WTC11 (cell line): ENCODE measurements around the gene FASTK. TPM values are rescaled to one million over a fixed set of nuclear protein-coding genes. Genes with fewer than 3 reads are reported as not detected.

Experiments
- ATAC-seq: fragments of 200-7000 bp; cut with Tn5 transposase; 2 replicates; pipeline ENCODE4 v1.10.0; 2021; ENCODE audit warnings: mild to moderate bottlenecking, moderate library complexity
- CTCF ChIA-PET: fragments of 300-600 bp; sonication (Branson Sonifier 250); formaldehyde crosslinking; loops from one replicate; lab custom pipeline; 2021; ENCODE audit warnings: antibody characterized with exemption; lab: Charles Lee
- POLR2A ChIA-PET: fragments of 350-600 bp; sonication (Branson Sonifier 250); formaldehyde crosslinking; loops from one replicate; lab custom pipeline; 2021; ENCODE audit warnings: antibody characterized with exemption; lab: Charles Lee
- DNase-seq: peaks from one replicate; pipeline ENCODE4 v3.0.0; 2021; ENCODE audit warnings: low spot score
- H3K27ac Mint-ChIP-seq: 2 replicates; pipeline ENCODE4 v1.8.0; 2021; ENCODE audit warnings: mixed read lengths
- H3K27me3 Mint-ChIP-seq: 2 replicates; pipeline ENCODE4 v1.8.0; 2021; ENCODE audit warnings: low read depth, mild to moderate bottlenecking, moderate library complexity, mixed read lengths
- H3K36me3 Mint-ChIP-seq: 2 replicates; pipeline ENCODE4 v1.8.0; 2021; ENCODE audit warnings: mixed read lengths
- H3K4me1 Mint-ChIP-seq: 2 replicates; pipeline ENCODE4 v1.8.0; 2022; ENCODE audit warnings: mixed read lengths
- H3K4me3 Mint-ChIP-seq: 2 replicates; pipeline ENCODE4 v1.8.0; 2021; ENCODE audit warnings: mild to moderate bottlenecking, moderate library complexity, mixed read lengths
- H3K9me3 Mint-ChIP-seq: 2 replicates; pipeline ENCODE4 v1.8.0; 2021; ENCODE audit warnings: mixed read lengths
- ELF4 ChIP-seq: sonication (generic); formaldehyde crosslinking; IDR thresholded peaks from 2 replicates; pipeline ENCODE4 v1.8.1; 2022; ENCODE audit warnings: low read depth, mild to moderate bottlenecking, moderate library complexity, missing genetic modification reagents
- FOXK1 ChIP-seq: sonication (generic); formaldehyde crosslinking; IDR thresholded peaks from 2 replicates; pipeline ENCODE4 v1.8.0; 2022; ENCODE audit warnings: mild to moderate bottlenecking, moderate library complexity, missing genetic modification reagents
- FOXP1 ChIP-seq: sonication (generic); formaldehyde crosslinking; IDR thresholded peaks from 2 replicates; pipeline ENCODE4 v1.8.0; 2022; ENCODE audit warnings: missing genetic modification reagents, mild to moderate bottlenecking, moderate library complexity, borderline replicate concordance
- GRHL2 ChIP-seq: fragments of 250-450 bp; sonication (Bioruptor Pico); IDR thresholded peaks from 2 replicates; pipeline ENCODE4 v1.8.0; 2022; ENCODE audit warnings: mild to moderate bottlenecking, moderate library complexity; ENCODE audit not compliant: insufficient replicate concordance, severe bottlenecking
- HMGA2 ChIP-seq: fragments of 250-450 bp; sonication (Bioruptor Pico); IDR thresholded peaks from 2 replicates; pipeline ENCODE4 v1.4.0; 2021; ENCODE audit warnings: mild to moderate bottlenecking, moderate library complexity
- JUN ChIP-seq: sonication (generic); formaldehyde crosslinking; IDR thresholded peaks from 2 replicates; pipeline ENCODE4 v1.8.0; 2023; ENCODE audit warnings: mild to moderate bottlenecking, missing genetic modification reagents
- NFE2L1 ChIP-seq: sonication (generic); formaldehyde crosslinking; IDR thresholded peaks from 2 replicates; pipeline ENCODE4 v1.8.1; 2023; ENCODE audit warnings: missing genetic modification reagents
- OVOL2 ChIP-seq: fragments of 250-450 bp; sonication (Bioruptor Pico); IDR thresholded peaks from 2 replicates; pipeline ENCODE4 v1.9.0; 2021; ENCODE audit warnings: mild to moderate bottlenecking, borderline replicate concordance
- RORB ChIP-seq: fragments of 250-450 bp; sonication (Bioruptor Pico); IDR thresholded peaks from 2 replicates; pipeline ENCODE4 v1.9.0; 2021; ENCODE audit warnings: mild to moderate bottlenecking
- TCF7 ChIP-seq: sonication (generic); formaldehyde crosslinking; IDR thresholded peaks from 2 replicates; pipeline ENCODE4 v1.8.0; 2022; ENCODE audit warnings: mild to moderate bottlenecking, low read depth, missing genetic modification reagents, moderate library complexity
- ZNF232 ChIP-seq: sonication (generic); formaldehyde crosslinking; IDR thresholded peaks from 2 replicates; pipeline ENCODE4 v1.8.0; 2022; ENCODE audit warnings: mild to moderate bottlenecking, missing genetic modification reagents
- ZNF263 ChIP-seq: sonication (generic); formaldehyde crosslinking; IDR thresholded peaks from 2 replicates; pipeline ENCODE4 v1.8.1; 2022; ENCODE audit warnings: low read depth, mild to moderate bottlenecking, moderate library complexity, missing genetic modification reagents
- ZNF317 ChIP-seq: sonication (generic); formaldehyde crosslinking; IDR thresholded peaks from 2 replicates; pipeline ENCODE4 v1.8.1; 2023; ENCODE audit warnings: low read depth, mild to moderate bottlenecking, moderate library complexity, missing genetic modification reagents, borderline replicate concordance
- ZNF396 ChIP-seq: fragments of 250-450 bp; sonication (Bioruptor Pico); IDR thresholded peaks from 2 replicates; pipeline ENCODE4 v1.8.0; 2021; ENCODE audit warnings: mild to moderate bottlenecking, moderate library complexity, borderline replicate concordance
- total RNA-seq: library from RNA; stranded (reverse); gene quantifications from 3 replicates; pipeline ENCODE4 v1.2.3, GENCODE V29; 2021
- TF ChIP-seq, protein P1 (sequence below): fragments of 250-450 bp; sonication (Bioruptor Pico); IDR thresholded peaks from 2 replicates; pipeline ENCODE4 v1.8.0; 2021; ENCODE audit warnings: mild to moderate bottlenecking
- TF ChIP-seq, protein P2 (sequence below): sonication (generic); formaldehyde crosslinking; IDR thresholded peaks from 2 replicates; pipeline ENCODE4 v1.8.1; 2022; ENCODE audit warnings: mild to moderate bottlenecking, missing genetic modification reagents, moderate library complexity, borderline replicate concordance
- TF ChIP-seq, protein P3 (sequence below): sonication (generic); formaldehyde crosslinking; IDR thresholded peaks from 2 replicates; pipeline ENCODE4 v1.8.0; 2022; ENCODE audit warnings: mild to moderate bottlenecking, missing genetic modification reagents
- TF ChIP-seq, protein P4 (sequence below): sonication (generic); formaldehyde crosslinking; IDR thresholded peaks from 2 replicates; pipeline ENCODE4 v1.8.1; 2023; ENCODE audit warnings: mild to moderate bottlenecking, moderate library complexity, missing genetic modification reagents
- TF ChIP-seq, protein P5 (sequence below): sonication (generic); formaldehyde crosslinking; conservative IDR thresholded peaks from 2 replicates; pipeline ENCODE4 v1.8.1; 2022; ENCODE audit warnings: mild to moderate bottlenecking, missing genetic modification reagents
- TF ChIP-seq, protein P6 (sequence below): fragments of 200-600 bp; IDR thresholded peaks from 2 replicates; pipeline ENCODE4 v1.8.0; 2022; ENCODE audit warnings: antibody characterized with exemption
- TF ChIP-seq, protein P7 (sequence below): sonication (generic); formaldehyde crosslinking; IDR thresholded peaks from 2 replicates; pipeline ENCODE4 v1.8.0; 2022; ENCODE audit warnings: mild to moderate bottlenecking, missing genetic modification reagents

Gene FASTK
- total RNA-seq, 1 experiment from 2014 or later = 70.2 TPM

DNA sequence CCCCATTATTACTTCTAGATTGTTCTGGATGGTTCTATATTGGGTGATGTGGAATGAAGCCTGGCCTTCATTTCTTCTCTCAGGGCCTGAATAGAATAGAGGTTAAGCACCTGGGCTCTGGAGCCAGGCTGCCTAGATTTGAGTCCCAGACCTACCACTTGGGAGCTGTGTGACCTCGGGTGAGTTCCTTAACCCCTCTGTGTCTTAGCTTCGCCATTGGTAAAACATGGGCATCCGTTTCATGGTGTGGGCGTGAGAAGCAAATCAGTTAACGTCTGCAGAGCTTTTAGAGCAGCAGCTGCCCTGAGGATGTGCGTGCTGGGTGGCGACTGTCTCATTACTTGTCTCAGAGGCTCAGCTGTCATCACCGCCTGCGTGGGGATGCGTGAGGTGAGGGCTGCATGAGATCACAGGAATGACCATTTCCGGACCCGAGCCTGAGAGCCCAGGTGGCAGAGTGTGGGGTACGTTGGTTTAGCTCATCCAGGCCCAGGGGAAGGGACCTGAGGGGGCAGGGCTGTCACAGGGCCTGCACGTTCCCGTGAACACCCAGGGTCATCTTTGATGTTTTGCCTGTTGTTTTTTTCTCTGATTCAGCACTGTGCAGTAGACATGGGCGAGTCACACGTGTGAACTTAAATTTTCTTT lies 15.3 kb upstream of the FASTK start:
- CTCF ChIA-PET = interaction anchor here (0.9 to 10.4 kb wide), 3 partner anchors 16 to 36 kb away, joined by 3 to 118 read pairs (median 4); no protein-coding TSS in a partner anchor
- no peak for ATAC-seq
- Mint-ChIP-seq H3K27me3 (no peaks in the 10 kb centered on the region), H3K27ac (no peak overlapping the region), H3K36me3 (peaks cover 19% of the 10 kb centered on the region), H3K4me3 (no peak overlapping the region), H3K9me3 (no peaks in the 10 kb centered on the region), H3K4me1 (peaks cover 26% of the 10 kb centered on the region)
- DNase-seq = no peak
- POLR2A ChIA-PET = no interaction called here
- TF ChIP-seq NFE2L1 (CRISPR knock-in tag) (no peak), OVOL2 (CRISPR knock-in tag) (no peak), FOXK1 (no peak), ELF4 (no peak), HMGA2 (no peak), ZNF317 (CRISPR knock-in tag) (no peak), ZNF263 (CRISPR knock-in tag) (no peak), JUN (CRISPR knock-in tag) (no peak)
- TF ChIP-seq, protein P1, sequence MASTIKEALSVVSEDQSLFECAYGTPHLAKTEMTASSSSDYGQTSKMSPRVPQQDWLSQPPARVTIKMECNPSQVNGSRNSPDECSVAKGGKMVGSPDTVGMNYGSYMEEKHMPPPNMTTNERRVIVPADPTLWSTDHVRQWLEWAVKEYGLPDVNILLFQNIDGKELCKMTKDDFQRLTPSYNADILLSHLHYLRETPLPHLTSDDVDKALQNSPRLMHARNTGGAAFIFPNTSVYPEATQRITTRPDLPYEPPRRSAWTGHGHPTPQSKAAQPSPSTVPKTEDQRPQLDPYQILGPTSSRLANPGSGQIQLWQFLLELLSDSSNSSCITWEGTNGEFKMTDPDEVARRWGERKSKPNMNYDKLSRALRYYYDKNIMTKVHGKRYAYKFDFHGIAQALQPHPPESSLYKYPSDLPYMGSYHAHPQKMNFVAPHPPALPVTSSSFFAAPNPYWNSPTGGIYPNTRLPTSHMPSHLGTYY (CRISPR knock-in tag) = no peak

DNA sequence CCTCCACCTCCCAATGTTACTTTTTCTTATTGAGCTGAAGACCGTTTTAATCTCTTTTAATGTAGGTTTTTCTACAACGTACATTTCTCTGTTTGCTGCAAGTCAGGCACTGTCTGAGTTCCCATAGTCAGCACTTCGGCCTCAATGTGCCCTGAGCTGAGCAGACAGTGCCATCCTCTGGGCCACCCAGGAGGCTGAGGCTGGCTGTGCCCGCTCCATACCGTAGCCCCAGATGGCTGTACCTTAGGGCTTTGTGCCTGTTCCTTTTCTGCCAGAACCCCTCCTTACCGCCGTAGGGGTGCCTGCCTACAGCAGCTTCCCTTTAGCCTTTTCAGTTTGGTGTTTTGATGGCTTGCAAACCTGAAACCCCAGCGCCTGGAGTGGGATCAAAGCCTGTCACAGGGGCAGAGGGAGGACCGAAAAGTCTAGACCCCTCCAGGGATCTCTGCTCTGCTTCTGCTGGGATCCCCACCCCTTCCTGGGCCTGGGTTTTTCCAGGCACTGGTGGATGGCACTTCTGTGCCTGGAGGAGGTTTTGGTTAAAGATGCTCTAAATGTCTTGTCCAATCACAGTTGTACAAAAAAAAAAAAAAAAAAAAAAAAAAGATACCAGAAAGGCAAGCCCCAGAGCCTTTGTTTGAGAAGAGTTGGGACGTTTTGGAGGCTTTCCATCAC lies 14.7 kb upstream of the FASTK start:
- Mint-ChIP-seq H3K4me3 (no peak overlapping the region), H3K4me1 (peaks cover 25% of the 10 kb centered on the region), H3K27ac (no peak overlapping the region), H3K27me3 (no peaks in the 10 kb centered on the region), H3K9me3 (no peaks in the 10 kb centered on the region), H3K36me3 (peaks cover 19% of the 10 kb centered on the region)
- DNase-seq (no peak), ATAC-seq (no peak)
- ChIA-PET CTCF (interaction anchor here (0.6 to 10.4 kb wide), 6 partner anchors 9 to 1242 kb away, joined by 3 to 118 read pairs (median 4); no protein-coding TSS in a partner anchor), POLR2A (no interaction called here)
- TF ChIP-seq, protein P2, sequence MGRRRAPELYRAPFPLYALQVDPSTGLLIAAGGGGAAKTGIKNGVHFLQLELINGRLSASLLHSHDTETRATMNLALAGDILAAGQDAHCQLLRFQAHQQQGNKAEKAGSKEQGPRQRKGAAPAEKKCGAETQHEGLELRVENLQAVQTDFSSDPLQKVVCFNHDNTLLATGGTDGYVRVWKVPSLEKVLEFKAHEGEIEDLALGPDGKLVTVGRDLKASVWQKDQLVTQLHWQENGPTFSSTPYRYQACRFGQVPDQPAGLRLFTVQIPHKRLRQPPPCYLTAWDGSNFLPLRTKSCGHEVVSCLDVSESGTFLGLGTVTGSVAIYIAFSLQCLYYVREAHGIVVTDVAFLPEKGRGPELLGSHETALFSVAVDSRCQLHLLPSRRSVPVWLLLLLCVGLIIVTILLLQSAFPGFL (CRISPR knock-in tag) = no peak
- TF ChIP-seq, protein P3, sequence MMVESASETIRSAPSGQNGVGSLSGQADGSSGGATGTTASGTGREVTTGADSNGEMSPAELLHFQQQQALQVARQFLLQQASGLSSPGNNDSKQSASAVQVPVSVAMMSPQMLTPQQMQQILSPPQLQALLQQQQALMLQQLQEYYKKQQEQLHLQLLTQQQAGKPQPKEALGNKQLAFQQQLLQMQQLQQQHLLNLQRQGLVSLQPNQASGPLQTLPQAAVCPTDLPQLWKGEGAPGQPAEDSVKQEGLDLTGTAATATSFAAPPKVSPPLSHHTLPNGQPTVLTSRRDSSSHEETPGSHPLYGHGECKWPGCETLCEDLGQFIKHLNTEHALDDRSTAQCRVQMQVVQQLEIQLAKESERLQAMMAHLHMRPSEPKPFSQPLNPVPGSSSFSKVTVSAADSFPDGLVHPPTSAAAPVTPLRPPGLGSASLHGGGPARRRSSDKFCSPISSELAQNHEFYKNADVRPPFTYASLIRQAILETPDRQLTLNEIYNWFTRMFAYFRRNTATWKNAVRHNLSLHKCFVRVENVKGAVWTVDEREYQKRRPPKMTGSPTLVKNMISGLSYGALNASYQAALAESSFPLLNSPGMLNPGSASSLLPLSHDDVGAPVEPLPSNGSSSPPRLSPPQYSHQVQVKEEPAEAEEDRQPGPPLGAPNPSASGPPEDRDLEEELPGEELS = no peak
- TF ChIP-seq, protein P4, sequence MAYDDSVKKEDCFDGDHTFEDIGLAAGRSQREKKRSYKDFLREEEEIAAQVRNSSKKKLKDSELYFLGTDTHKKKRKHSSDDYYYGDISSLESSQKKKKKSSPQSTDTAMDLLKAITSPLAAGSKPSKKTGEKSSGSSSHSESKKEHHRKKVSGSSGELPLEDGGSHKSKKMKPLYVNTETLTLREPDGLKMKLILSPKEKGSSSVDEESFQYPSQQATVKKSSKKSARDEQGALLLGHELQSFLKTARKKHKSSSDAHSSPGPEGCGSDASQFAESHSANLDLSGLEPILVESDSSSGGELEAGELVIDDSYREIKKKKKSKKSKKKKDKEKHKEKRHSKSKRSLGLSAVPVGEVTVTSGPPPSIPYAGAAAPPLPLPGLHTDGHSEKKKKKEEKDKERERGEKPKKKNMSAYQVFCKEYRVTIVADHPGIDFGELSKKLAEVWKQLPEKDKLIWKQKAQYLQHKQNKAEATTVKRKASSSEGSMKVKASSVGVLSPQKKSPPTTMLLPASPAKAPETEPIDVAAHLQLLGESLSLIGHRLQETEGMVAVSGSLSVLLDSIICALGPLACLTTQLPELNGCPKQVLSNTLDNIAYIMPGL = no peak
- TF ChIP-seq, protein P5, sequence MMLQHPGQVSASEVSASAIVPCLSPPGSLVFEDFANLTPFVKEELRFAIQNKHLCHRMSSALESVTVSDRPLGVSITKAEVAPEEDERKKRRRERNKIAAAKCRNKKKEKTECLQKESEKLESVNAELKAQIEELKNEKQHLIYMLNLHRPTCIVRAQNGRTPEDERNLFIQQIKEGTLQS (CRISPR knock-in tag) = no peak
- no peak for TF ChIP-seq ZNF396 (CRISPR knock-in tag)
- no peak for TF ChIP-seq ZNF232 (CRISPR knock-in tag)
- TF ChIP-seq FOXP1 = no peak
- TF ChIP-seq OVOL2 (CRISPR knock-in tag) = no peak
- TF ChIP-seq RORB (CRISPR knock-in tag) = no peak
- TF ChIP-seq, protein P6, sequence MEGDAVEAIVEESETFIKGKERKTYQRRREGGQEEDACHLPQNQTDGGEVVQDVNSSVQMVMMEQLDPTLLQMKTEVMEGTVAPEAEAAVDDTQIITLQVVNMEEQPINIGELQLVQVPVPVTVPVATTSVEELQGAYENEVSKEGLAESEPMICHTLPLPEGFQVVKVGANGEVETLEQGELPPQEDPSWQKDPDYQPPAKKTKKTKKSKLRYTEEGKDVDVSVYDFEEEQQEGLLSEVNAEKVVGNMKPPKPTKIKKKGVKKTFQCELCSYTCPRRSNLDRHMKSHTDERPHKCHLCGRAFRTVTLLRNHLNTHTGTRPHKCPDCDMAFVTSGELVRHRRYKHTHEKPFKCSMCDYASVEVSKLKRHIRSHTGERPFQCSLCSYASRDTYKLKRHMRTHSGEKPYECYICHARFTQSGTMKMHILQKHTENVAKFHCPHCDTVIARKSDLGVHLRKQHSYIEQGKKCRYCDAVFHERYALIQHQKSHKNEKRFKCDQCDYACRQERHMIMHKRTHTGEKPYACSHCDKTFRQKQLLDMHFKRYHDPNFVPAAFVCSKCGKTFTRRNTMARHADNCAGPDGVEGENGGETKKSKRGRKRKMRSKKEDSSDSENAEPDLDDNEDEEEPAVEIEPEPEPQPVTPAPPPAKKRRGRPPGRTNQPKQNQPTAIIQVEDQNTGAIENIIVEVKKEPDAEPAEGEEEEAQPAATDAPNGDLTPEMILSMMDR = no peak
- TF ChIP-seq, protein P7, sequence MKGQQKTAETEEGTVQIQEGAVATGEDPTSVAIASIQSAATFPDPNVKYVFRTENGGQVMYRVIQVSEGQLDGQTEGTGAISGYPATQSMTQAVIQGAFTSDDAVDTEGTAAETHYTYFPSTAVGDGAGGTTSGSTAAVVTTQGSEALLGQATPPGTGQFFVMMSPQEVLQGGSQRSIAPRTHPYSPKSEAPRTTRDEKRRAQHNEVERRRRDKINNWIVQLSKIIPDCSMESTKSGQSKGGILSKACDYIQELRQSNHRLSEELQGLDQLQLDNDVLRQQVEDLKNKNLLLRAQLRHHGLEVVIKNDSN (CRISPR knock-in tag) = no peak
- TF ChIP-seq GRHL2 (CRISPR knock-in tag) = no peak
- no peak for TF ChIP-seq TCF7 (CRISPR knock-in tag)
